Activated CD4-positive, alpha-beta T cell treated with anti-CD3 and anti-CD28 coated beads, Interleukin-2, amount 50 U/mL, for 1 hour (primary cell): Measurements from ENCODE around the gene ZNF521.

Experiments
- DNase-seq: peaks from one replicate; pipeline ENCODE4 v3.0.0-alpha.2; 2020

The ZNF521 gene

GRCh38 chr18:25335062-25335461 lies 16.9 kb downstream of the ZNF521 start:
- DNase-seq = no peak

- no peak for DNase-seq
Measured at GRCh38 chr18:25334588-25334987, 17.4 kb downstream of the ZNF521 start.

GRCh38 chr18:25332002-25332401 lies 20.0 kb downstream of the ZNF521 start:
- no peak for DNase-seq

- no peak for DNase-seq
Measured at GRCh38 chr18:25329783-25330182, 22.2 kb downstream of the ZNF521 start.

- DNase-seq = no peak
Measured at GRCh38 chr18:25327584-25327983, 24.4 kb downstream of the ZNF521 start.

GRCh38 chr18:25326361-25326952 lies 25.5 kb downstream of the ZNF521 start:
- no peak for DNase-seq

- DNase-seq = no peak
Measured at GRCh38 chr18:25322806-25323205, 29.2 kb downstream of the ZNF521 start.

- no peak for DNase-seq
Measured at GRCh38 chr18:25316381-25317018, 35.5 kb downstream of the ZNF521 start.

GRCh38 chr18:25314838-25315190 lies 37.2 kb downstream of the ZNF521 start:
- DNase-seq = no peak

- no peak for DNase-seq
Measured at GRCh38 chr18:25314151-25314837, 37.7 kb downstream of the ZNF521 start.

- no peak for DNase-seq
Measured at GRCh38 chr18:25313268-25313667, 38.7 kb downstream of the ZNF521 start.

GRCh38 chr18:25310045-25310444 lies 41.9 kb downstream of the ZNF521 start:
- no peak for DNase-seq

- no peak for DNase-seq
Measured at GRCh38 chr18:25308381-25308780, 43.6 kb downstream of the ZNF521 start.

GRCh38 chr18:25307192-25307591 lies 44.8 kb downstream of the ZNF521 start:
- DNase-seq = no peak

GRCh38 chr18:25306671-25307070 lies 45.3 kb downstream of the ZNF521 start:
- no peak for DNase-seq

GRCh38 chr18:25305584-25305983 lies 46.4 kb downstream of the ZNF521 start:
- DNase-seq = no peak

- no peak for DNase-seq
Measured at GRCh38 chr18:25300492-25300891, 51.5 kb downstream of the ZNF521 start.

GRCh38 chr18:25299426-25300300 lies 52.3 kb downstream of the ZNF521 start:
- no peak for DNase-seq

GRCh38 chr18:25298853-25299274 lies 53.1 kb downstream of the ZNF521 start:
- no peak for DNase-seq

- DNase-seq = no peak
Measured at GRCh38 chr18:25295624-25296138, 56.3 kb downstream of the ZNF521 start.

GRCh38 chr18:25291150-25291549 lies 60.8 kb downstream of the ZNF521 start:
- DNase-seq = no peak

GRCh38 chr18:25289001-25289631 lies 62.9 kb downstream of the ZNF521 start:
- DNase-seq = no peak
